Calu3 (cell line): ENCODE data around the gene WIPI1. TPM values are rescaled to one million over a fixed set of nuclear protein-coding genes. Genes with fewer than 3 reads are reported as not detected.

Experiments
- BruUV-seq: library from RNA; stranded (reverse); fragments of 400-500 nt; replicated peaks from 2 replicates; lab custom pipeline; 2021; lab: Mats Ljungman, UMichigan
- CTCF ChIA-PET: fragments of 300-600 bp; sonication (Branson Sonifier 250); formaldehyde crosslinking; loops from one replicate; lab custom pipeline; 2022; ENCODE audit warnings: antibody characterized with exemption; lab: Charles Lee
- DNase-seq: peaks from one replicate; pipeline ENCODE4 v3.0.0; 2022
- H3K27ac Mint-ChIP-seq: one replicate; pipeline ENCODE4 v1.8.0; 2022; ENCODE audit warnings: mixed read lengths; ENCODE audit not compliant: unreplicated experiment
- H3K27me3 Mint-ChIP-seq: one replicate; pipeline ENCODE4 v1.8.0; 2022; ENCODE audit warnings: mixed read lengths; ENCODE audit not compliant: unreplicated experiment
- H3K36me3 Mint-ChIP-seq: one replicate; pipeline ENCODE4 v1.8.0; 2022; ENCODE audit warnings: mild to moderate bottlenecking, moderate library complexity, mixed read lengths; ENCODE audit not compliant: insufficient read depth, unreplicated experiment
- H3K4me1 Mint-ChIP-seq: one replicate; pipeline ENCODE4 v1.8.0; 2022; ENCODE audit warnings: mild to moderate bottlenecking, low read depth, mixed read lengths; ENCODE audit not compliant: unreplicated experiment
- H3K4me3 Mint-ChIP-seq: one replicate; pipeline ENCODE4 v1.8.0; 2022; ENCODE audit warnings: mild to moderate bottlenecking, low read depth, moderate library complexity, mixed read lengths; ENCODE audit not compliant: unreplicated experiment
- H3K9me3 Mint-ChIP-seq: one replicate; pipeline ENCODE4 v1.8.0; 2022; ENCODE audit warnings: low read depth, mixed read lengths; ENCODE audit not compliant: unreplicated experiment
- CTCF ChIP-seq: fragments of 200-600 bp; IDR thresholded peaks from one replicate; pipeline ENCODE4 v1.8.0; 2022; ENCODE audit warnings: antibody characterized with exemption; ENCODE audit not compliant: unreplicated experiment
- intact Hi-C: fragments of 100-400 bp; cut with micrococcal nuclease; formaldehyde crosslinking; loops from one replicate; pipeline ENCODE4 v1.10.0; 2022; ENCODE audit not compliant: unreplicated experiment
- total RNA-seq: library from RNA; stranded (reverse); gene quantifications from 2 replicates; pipeline ENCODE4 v1.2.3, GENCODE V29; 2022

WIPI1 gene
- total RNA-seq, 1 experiment from 2014 or later: 43.4 TPM

DNA sequence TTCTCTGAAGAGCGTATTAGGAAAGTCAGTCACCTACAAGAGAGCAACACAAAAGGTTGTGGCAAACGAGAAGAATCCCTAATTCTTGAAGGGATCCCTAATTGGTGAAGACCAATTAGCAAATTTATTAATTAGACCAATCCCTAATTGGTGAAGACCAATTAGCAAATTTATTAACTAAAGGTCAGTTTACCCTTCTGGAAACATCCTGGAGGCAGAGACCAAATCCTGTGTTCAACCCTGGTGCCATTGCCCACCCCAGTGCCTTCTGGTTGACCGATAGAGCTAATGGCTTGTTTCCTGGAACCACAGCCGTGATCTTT is 74.2 kb downstream of the WIPI1 start:
- no peak for TF ChIP-seq CTCF
- H3K36me3 Mint-ChIP-seq: no peaks in the 10 kb centered on the region
- intact Hi-C loops: no loop called here
- H3K9me3 Mint-ChIP-seq: no peaks in the 10 kb centered on the region
- CTCF ChIA-PET: interaction anchor here (1.3 kb wide), 1 partner anchor 16 kb away, joined by 4 read pairs; no protein-coding TSS in a partner anchor
- BruUV-seq: no TSS peak
- DNase-seq: no peak
- H3K4me1 Mint-ChIP-seq: peaks cover 25% of the 10 kb centered on the region
- no peak overlapping the region for H3K27ac Mint-ChIP-seq
- H3K27me3 Mint-ChIP-seq: peaks cover 13% of the 10 kb centered on the region
- no peak overlapping the region for H3K4me3 Mint-ChIP-seq

DNA sequence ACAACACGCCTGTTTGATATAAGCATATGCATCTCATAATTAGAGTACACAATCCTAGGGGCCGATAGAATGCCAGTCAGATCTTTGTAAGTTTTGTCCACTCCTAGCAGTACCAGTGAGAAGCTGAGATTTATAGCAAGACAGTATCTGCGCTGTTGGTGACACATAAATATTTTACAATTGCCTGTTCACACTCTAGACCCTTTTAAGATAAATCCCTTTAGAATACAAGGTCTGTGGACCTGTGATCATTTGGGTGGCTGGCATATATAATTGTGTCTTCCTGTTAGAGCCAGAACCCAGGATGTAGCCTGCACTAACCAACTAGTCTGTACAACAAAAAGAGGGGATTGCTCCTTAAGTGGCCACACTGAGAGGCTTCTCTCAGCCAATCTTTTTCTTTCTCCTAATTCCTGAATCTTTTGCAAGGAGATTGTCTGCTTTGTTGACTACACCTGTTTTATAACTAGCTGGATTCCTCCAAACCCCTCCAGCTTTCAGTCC is 74.7 kb downstream of the WIPI1 start:
- no peak for TF ChIP-seq CTCF
- BruUV-seq: no TSS peak
- H3K27me3 Mint-ChIP-seq: peaks cover 13% of the 10 kb centered on the region
- H3K36me3 Mint-ChIP-seq: no peaks in the 10 kb centered on the region
- no peak for DNase-seq
- no peak overlapping the region for H3K4me3 Mint-ChIP-seq
- H3K27ac Mint-ChIP-seq: no peak overlapping the region
- no peaks in the 10 kb centered on the region for H3K9me3 Mint-ChIP-seq
- CTCF ChIA-PET: interaction anchor here (1.3 kb wide), 1 partner anchor 16 kb away, joined by 4 read pairs; no protein-coding TSS in a partner anchor
- peaks cover 20% of the 10 kb centered on the region for H3K4me1 Mint-ChIP-seq
- intact Hi-C loops: no loop called here

- DNase-seq: no peak
- Mint-ChIP-seq H3K27me3 (peaks cover 13% of the 10 kb centered on the region), H3K36me3 (no peaks in the 10 kb centered on the region), H3K9me3 (no peaks in the 10 kb centered on the region), H3K4me3 (no peak overlapping the region), H3K4me1 (peaks cover 18% of the 10 kb centered on the region), H3K27ac (no peak overlapping the region)
- CTCF ChIA-PET: interaction anchor here (0.6 kb wide), 1 partner anchor 58 kb away, joined by 3 read pairs; no protein-coding TSS in a partner anchor
- intact Hi-C loops: no loop called here
- BruUV-seq: no TSS peak
- no peak for TF ChIP-seq CTCF
Measured at GRCh38 chr17:68381076-68381900, 76.0 kb downstream of the WIPI1 start.

DNA sequence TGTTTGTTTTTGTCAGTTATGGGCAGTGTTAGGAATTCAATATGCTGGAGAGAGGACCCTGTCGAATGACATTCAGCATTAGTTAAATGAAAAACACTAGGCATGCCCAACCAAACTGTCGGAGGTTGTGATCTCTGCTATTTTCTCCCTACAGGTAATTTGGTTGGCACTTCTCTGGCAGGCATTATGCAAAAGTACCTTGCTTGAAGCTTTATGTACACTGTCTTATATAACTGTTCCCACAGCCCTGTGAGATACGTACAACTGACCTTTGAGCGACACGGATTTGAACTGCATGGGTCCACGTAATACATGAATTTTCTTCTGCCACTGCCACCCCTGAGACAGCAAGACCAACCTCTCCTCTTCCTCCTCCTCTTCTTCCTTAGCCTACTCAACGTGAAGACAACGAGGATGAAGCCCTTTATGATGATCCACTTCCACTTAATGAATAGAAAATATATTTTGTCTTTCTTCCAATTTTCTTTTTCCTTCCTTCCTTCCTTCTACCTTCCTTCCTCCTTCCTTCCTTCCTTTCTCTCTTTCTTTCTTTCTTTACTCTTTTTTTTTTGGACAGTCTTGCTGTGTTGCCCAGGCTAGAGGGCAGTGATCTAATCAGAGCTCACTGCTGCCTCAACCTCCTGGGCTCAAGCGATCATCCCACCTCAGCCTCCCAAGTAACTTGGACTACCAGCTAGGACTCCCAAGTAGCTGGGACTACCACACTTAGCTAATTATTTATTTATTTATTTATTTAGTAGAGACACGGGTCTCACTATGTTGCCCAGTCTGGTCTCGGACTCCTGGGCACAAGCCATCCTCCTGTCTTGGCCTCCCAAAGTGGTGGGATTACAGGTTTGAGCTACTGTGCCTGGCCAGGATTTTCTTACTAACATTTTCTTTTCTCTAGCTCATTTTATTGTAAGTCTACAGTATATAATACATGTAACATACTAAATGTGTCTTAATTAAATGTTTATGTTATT is 77.3 kb downstream of the WIPI1 start:
- Mint-ChIP-seq H3K9me3 (no peaks in the 10 kb centered on the region), H3K27ac (no peak overlapping the region), H3K27me3 (peaks cover 17% of the 10 kb centered on the region), H3K4me1 (peaks cover 18% of the 10 kb centered on the region), H3K4me3 (no peak overlapping the region), H3K36me3 (no peaks in the 10 kb centered on the region)
- TF ChIP-seq CTCF: no peak
- DNase-seq: no peak
- intact Hi-C loops: no loop called here
- CTCF ChIA-PET: interaction anchor here (0.7 to 0.9 kb wide), 3 partner anchors 16 to 23 kb away, joined by 3 to 5 read pairs (median 4); no protein-coding TSS in a partner anchor
- BruUV-seq: no TSS peak
